Small intestine (tissue), 7 donors: ENCODE measurements around the gene RHOB. TPM values are rescaled to one million over a fixed set of nuclear protein-coding genes. Genes with fewer than 3 reads are reported as not detected.

ENCODE experiments used
- DNase-seq, 2 donors: peaks; one replicate each; pipeline versions ENCODE4 v3.0.0 to v3.0.0-alpha.2; 2013
- FAIRE-seq: peaks from 2 replicates; lab custom pipeline; 2012; peaks lifted over from hg19 to GRCh38; lab: Jason Lieb, UNC
- H3K27ac ChIP-seq, 3 donors: one replicate each; pipeline ENCODE4 v1.5.1; 2013; ENCODE audit warnings: low read length in 2 of 3, mild to moderate bottlenecking in 2 of 3, control low read depth in 1 of 3, inconsistent platforms in 1 of 3, low read depth in 1 of 3, moderate library complexity in 1 of 3
- H3K27me3 ChIP-seq, 3 donors: one replicate each; pipeline ENCODE4 v1.6.1; 2013; ENCODE audit warnings: low read length in 3 of 3, inconsistent platforms in 1 of 3; ENCODE audit not compliant: control insufficient read depth in 3 of 3, insufficient read depth in 3 of 3
- H3K36me3 ChIP-seq, 3 donors: one replicate each; pipeline ENCODE4 v1.6.1; 2013; ENCODE audit warnings: low read length in 3 of 3, inconsistent platforms in 1 of 3, low read depth in 1 of 3, mild to moderate bottlenecking in 1 of 3, moderate library complexity in 1 of 3; ENCODE audit not compliant: control insufficient read depth in 3 of 3, insufficient read depth in 2 of 3
- H3K4me1 ChIP-seq, 3 donors: one replicate each; pipeline ENCODE4 v1.6.1; 2013; ENCODE audit warnings: low read length in 2 of 3, inconsistent platforms in 1 of 3, low read depth in 1 of 3, mild to moderate bottlenecking in 1 of 3, moderate library complexity in 1 of 3; ENCODE audit not compliant: control insufficient read depth in 3 of 3, insufficient read depth in 2 of 3
- H3K4me3 ChIP-seq, 3 donors: one replicate each; pipeline ENCODE4 v1.5.1; 2013; ENCODE audit warnings: low read length in 3 of 3, control low read depth in 1 of 3, inconsistent platforms in 1 of 3, low read depth in 1 of 3, mild to moderate bottlenecking in 1 of 3, moderate library complexity in 1 of 3
- H3K9me3 ChIP-seq, 2 donors: one replicate each; pipeline ENCODE4 v1.6.1; 2013; ENCODE audit warnings: low read depth in 1 of 2, low read length in 1 of 2; ENCODE audit not compliant: control insufficient read depth in 2 of 2, insufficient read depth in 1 of 2
- WGBS, 3 donors: extraction: QIAGEN DNeasy Blood & Tissue Kit; methylation state at CpG; one replicate each; pipeline ENCODE4 v1.1.7; 2013; 5-methylcytosine and 5-hydroxymethylcytosine counted together
- polyA plus RNA-seq, 4 donors: library from polyadenylated mRNA; stranded (reverse) in 3 of 4; unstranded in 1 of 4; fragments of 200-250 nt in 3 of 4; fragments of 120-200 nt in 1 of 4; gene quantifications; one replicate each; pipeline versions ENCODE4 v1.2.1 to v1.2.3, GENCODE V29; 2013
- donor health status: healthy with polysubstance abuse.
- donor health status: control.
- donor health status: control.
- donor health status: Bipolar disorder and iron deficiency.
- donor health status: healthy.

Gene RHOB
- polyA plus RNA-seq, 4 donors, result 17.7 to 246 (median 44.2) TPM

DNA sequence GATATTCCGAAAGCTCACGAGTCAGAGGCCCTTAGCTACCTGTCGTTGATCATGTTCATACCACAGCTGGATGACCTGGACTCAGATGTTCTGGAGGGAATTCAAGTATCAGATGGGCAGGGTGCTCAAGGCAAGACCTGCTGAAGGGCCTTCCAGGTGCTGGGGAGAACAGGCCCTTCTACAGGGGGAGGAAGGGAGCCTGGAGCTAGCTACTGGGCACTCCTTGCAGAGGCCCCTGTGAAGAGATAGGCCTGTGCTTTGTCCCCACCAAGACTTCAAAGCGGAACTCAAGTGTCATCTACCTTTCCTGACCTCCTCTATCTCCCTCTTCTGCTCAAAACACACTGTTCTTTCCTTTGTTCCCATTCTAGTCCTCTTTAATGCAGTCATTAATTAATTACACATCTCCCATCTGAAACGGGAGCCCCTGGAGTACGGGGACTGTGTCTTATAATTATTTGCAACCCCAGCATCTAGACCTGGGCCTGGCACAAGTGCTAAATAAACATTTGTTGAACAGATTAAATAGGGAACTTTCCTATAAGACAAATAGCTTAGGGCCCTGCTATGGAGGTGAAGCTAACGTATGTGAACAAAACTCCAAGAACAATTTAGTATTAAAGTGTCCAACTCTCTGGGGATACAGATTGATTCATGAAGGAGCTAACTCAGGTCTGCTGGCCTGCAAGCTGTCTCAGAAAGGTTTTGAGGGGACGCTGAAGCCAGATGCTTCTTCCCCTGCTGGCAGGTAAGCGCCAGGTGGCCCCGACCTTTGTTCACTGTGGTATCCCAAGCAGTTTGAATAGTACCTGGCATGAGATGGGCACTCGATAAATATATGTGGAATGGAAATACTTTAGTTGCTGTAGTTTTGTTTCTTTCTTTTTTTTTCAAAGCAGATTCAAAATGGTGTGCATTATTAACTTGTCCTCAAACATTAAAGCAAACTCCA, 22.0 kb downstream of the RHOB start:
- Histone ChIP-seq H3K36me3 (no peaks in the 10 kb centered on the region), H3K4me3 (no peak overlapping the region), H3K4me1 (no peaks in the 10 kb centered on the region), H3K27me3 (no peaks in the 10 kb centered on the region), H3K9me3 (no peaks in the 10 kb centered on the region), H3K27ac (no peak overlapping the region)
- DNase-seq, result no peak
- WGBS, 3 donors, result 58 to 89% (median 67%) methylated on average over 11 of the region's 11 CpGs
- FAIRE-seq, result no peak

- no peak for DNase-seq
- WGBS, 3 donors, result 94 to 96% (median 94%) methylated on average over 8 of the region's 8 CpGs
- Histone ChIP-seq H3K4me3 (no peak overlapping the region), H3K9me3 (no peaks in the 10 kb centered on the region), H3K36me3 (no peaks in the 10 kb centered on the region), H3K27ac (no peak overlapping the region), H3K4me1 (no peaks in the 10 kb centered on the region), H3K27me3 (no peaks in the 10 kb centered on the region)
- no peak for FAIRE-seq
These were observed 22.7 kb downstream of the RHOB start for GRCh38 chr2:20469595-20469994.

GRCh38 chr2:20470211-20470610, 23.3 kb downstream of the RHOB start:
- no peaks in the 10 kb centered on the region for H3K27me3 ChIP-seq
- WGBS, 3 donors, result 88 to 91% (median 89%) methylated on average over 6 of the region's 6 CpGs
- no peak overlapping the region for H3K4me3 ChIP-seq
- no peaks in the 10 kb centered on the region for H3K36me3 ChIP-seq
- no peak overlapping the region for H3K27ac ChIP-seq
- no peaks in the 10 kb centered on the region for H3K9me3 ChIP-seq
- no peaks in the 10 kb centered on the region for H3K4me1 ChIP-seq
- FAIRE-seq (no peak), DNase-seq (no peak)

- H3K4me1 ChIP-seq, result no peaks in the 10 kb centered on the region
- WGBS, 3 donors, result 87 to 93% (median 88%) methylated on average over 4 of the region's 4 CpGs
- H3K27me3 ChIP-seq, result no peaks in the 10 kb centered on the region
- H3K4me3 ChIP-seq, result no peak overlapping the region
- no peak for DNase-seq
- H3K27ac ChIP-seq, result no peak overlapping the region
- FAIRE-seq, result no peak
- no peaks in the 10 kb centered on the region for H3K36me3 ChIP-seq
- no peaks in the 10 kb centered on the region for H3K9me3 ChIP-seq
These were observed 24.3 kb downstream of the RHOB start for GRCh38 chr2:20471148-20471547.

- Histone ChIP-seq H3K9me3 (no peaks in the 10 kb centered on the region), H3K4me1 (no peaks in the 10 kb centered on the region), H3K4me3 (no peak overlapping the region), H3K27ac (no peak overlapping the region), H3K27me3 (no peaks in the 10 kb centered on the region), H3K36me3 (no peaks in the 10 kb centered on the region)
- 24 to 49% (median 25%) methylated on average over 1 of the region's 1 CpG for WGBS, 3 donors
- FAIRE-seq (no peak), DNase-seq (no peak)
These were observed 25.2 kb downstream of the RHOB start for GRCh38 chr2:20471902-20472559.

DNA sequence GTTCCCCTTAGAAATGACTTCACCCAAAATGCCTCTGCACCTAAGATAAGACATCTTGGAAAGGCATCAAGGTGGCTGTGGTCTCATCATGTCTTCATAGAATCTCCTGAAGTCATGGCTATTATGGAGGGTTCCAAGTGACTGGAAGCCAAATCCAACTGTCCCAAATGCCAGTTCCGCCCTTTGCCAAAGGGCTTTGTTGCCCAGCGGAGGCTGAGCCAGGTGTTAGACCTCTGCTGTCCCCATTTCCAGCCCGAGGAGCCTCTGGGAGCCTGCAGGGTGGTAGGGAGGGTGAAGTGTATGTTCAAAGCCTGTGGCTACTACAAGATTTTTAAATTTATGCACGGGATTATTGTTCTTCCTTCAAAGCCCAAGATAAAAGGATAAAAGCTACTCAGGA, 25.7 kb downstream of the RHOB start:
- DNase-seq (no peak), FAIRE-seq (no peak)
- 78 to 88% (median 83%) methylated on average over 4 of the region's 4 CpGs for WGBS, 3 donors
- H3K9me3 ChIP-seq, result no peaks in the 10 kb centered on the region
- H3K27me3 ChIP-seq, result no peaks in the 10 kb centered on the region
- H3K4me3 ChIP-seq, result no peak overlapping the region
- no peaks in the 10 kb centered on the region for H3K36me3 ChIP-seq
- H3K27ac ChIP-seq, result no peak overlapping the region
- no peaks in the 10 kb centered on the region for H3K4me1 ChIP-seq

GRCh38 chr2:20473128-20473527, 26.3 kb downstream of the RHOB start:
- Histone ChIP-seq H3K36me3 (no peaks in the 10 kb centered on the region), H3K27ac (no peak overlapping the region), H3K9me3 (no peaks in the 10 kb centered on the region), H3K27me3 (no peaks in the 10 kb centered on the region), H3K4me1 (no peaks in the 10 kb centered on the region), H3K4me3 (no peak overlapping the region)
- FAIRE-seq (no peak), DNase-seq (no peak)
- 54 to 75% (median 69%) methylated on average over 4 of the region's 4 CpGs for WGBS, 3 donors

GRCh38 chr2:20474757-20475566, 28.1 kb downstream of the RHOB start:
- Histone ChIP-seq H3K27ac (no peak overlapping the region), H3K4me3 (no peak overlapping the region), H3K9me3 (no peaks in the 10 kb centered on the region), H3K27me3 (no peaks in the 10 kb centered on the region), H3K4me1 (no peaks in the 10 kb centered on the region), H3K36me3 (no peaks in the 10 kb centered on the region)
- WGBS, 3 donors, result 83 to 87% (median 85%) methylated on average over 7 of the region's 7 CpGs
- FAIRE-seq (no peak), DNase-seq (no peak)
